Thyroid gland (tissue), 4 donors: ENCODE measurements around the gene DNAJC1. TPM values are rescaled to one million over a fixed set of nuclear protein-coding genes. Genes with fewer than 3 reads are reported as not detected.

Source experiments
- DNase-seq, 2 donors: peaks; one replicate each; pipeline ENCODE4 v3.0.0-alpha.2; 2019
- H3K27ac ChIP-seq, 3 donors: fragments of 200-600 bp; sonication (generic); 1 replicate in 2 of 3; 2 replicates in 1 of 3; pipeline ENCODE4 v1.5.1; 2016 to 2019; ENCODE audit warnings: mild to moderate bottlenecking in 1 of 3, moderate library complexity in 1 of 3
- H3K27me3 ChIP-seq: fragments of 200-600 bp; sonication (generic); one replicate; pipeline ENCODE4 v1.5.1; 2019
- H3K36me3 ChIP-seq, 2 donors: fragments of 200-600 bp; sonication (generic); one replicate each; pipeline ENCODE4 v1.5.1; 2016 to 2019
- H3K4me1 ChIP-seq, 2 donors: fragments of 200-600 bp; sonication (generic); one replicate each; pipeline ENCODE4 v1.5.1; 2017 to 2019
- H3K4me3 ChIP-seq, 3 donors: fragments of 200-600 bp; sonication (generic); replicated peaks in 1 of 3; 1 replicate in 2 of 3; 2 replicates in 1 of 3; pipeline ENCODE4 v1.5.1; 2016; ENCODE audit warnings: mild to moderate bottlenecking in 1 of 3
- H3K9me3 ChIP-seq: fragments of 200-600 bp; sonication (generic); one replicate; pipeline ENCODE4 v1.5.1; 2017
- POLR2A ChIP-seq, 2 donors: fragments of 450-650 bp; IDR thresholded peaks; one replicate each; pipeline ENCODE4 v1.6.1; 2017; ENCODE audit warnings: antibody characterized with exemption in 2 of 2, mild to moderate bottlenecking in 2 of 2, moderate library complexity in 1 of 2
- WGBS, 2 donors: methylation state at CpG; one replicate each; pipeline ENCODE4 v1.1.5; 2017; 5-methylcytosine and 5-hydroxymethylcytosine counted together
- intact Hi-C: fragments of 100-400 bp; cut with DNase I; formaldehyde crosslinking; loops from one replicate; pipeline ENCODE4 v1.15.1; 2023
- small RNA-seq: library from RNA; depleted of rRNA; stranded (forward); fragments of <200 nt; gene quantifications from one replicate; pipeline ENCODE3, GENCODE V24; 2016
- total RNA-seq, 4 donors: library from RNA; depleted of rRNA; stranded (reverse); fragments of >200 nt; gene quantifications; one replicate each; pipeline ENCODE4 v1.2.3, GENCODE V29; 2016
- TF ChIP-seq, protein P1 (sequence below), 6 experiments: fragments of 200-600 bp in 3 of 6; fragments of 450-650 bp in 3 of 6; sonication (generic) in 3 of 6; IDR thresholded peaks; one replicate each; pipeline ENCODE4 v1.5.1; 2016 to 2019; ENCODE audit warnings: antibody characterized with exemption in 6 of 6, mild to moderate bottlenecking in 2 of 6, inconsistent platforms in 1 of 6, moderate library complexity in 1 of 6

Gene DNAJC1
- total RNA-seq, 4 donors from 2014 or later, result 73.4 to 157 (median 95.6) TPM

DNA sequence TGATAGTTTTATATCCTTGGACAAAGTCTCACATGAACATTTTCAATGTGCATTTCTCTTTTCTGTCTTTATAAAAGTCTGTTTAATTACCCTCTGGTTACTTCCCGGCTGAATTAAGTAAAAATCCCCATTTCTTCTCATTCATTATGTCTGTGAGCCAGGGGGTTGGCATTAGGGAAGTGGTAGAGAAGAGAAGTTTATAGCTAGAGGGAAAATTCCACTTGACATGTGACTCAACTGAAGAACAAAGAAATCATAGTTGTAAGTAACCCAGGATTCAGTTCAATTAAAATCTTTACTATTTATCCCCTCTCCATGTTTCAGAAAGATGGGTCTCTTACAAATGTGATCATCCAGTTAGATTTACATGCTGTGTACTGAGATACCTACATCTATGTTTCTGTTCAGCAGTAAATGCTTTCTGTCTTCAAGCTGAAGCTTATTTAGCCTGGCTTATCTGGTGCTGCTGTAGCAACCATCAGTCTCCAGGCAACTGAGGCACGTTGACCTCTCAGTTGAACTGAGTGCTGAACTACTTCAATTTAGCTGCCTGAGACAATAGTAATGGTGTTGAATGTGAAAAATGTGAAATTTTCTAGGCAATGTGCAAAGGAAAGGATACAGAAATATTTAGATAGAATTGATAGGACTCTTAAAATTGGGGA is 287.9 kb downstream of the DNAJC1 start:
- intact Hi-C loops, result no loop called here
- Histone ChIP-seq H3K27me3 (no peaks in the 10 kb centered on the region), H3K9me3 (no peaks in the 10 kb centered on the region), H3K4me3 (no peak overlapping the region), H3K27ac (no peak overlapping the region), H3K4me1 (no peaks in the 10 kb centered on the region), H3K36me3 (no peaks in the 10 kb centered on the region)
- DNase-seq, result no peak
- WGBS, 2 donors, result 62 to 67% methylated on average over 2 of the region's 2 CpGs
- no peak for TF ChIP-seq POLR2A (IDR thresholded peaks at IDR 0.05)
- TF ChIP-seq, protein P1, sequence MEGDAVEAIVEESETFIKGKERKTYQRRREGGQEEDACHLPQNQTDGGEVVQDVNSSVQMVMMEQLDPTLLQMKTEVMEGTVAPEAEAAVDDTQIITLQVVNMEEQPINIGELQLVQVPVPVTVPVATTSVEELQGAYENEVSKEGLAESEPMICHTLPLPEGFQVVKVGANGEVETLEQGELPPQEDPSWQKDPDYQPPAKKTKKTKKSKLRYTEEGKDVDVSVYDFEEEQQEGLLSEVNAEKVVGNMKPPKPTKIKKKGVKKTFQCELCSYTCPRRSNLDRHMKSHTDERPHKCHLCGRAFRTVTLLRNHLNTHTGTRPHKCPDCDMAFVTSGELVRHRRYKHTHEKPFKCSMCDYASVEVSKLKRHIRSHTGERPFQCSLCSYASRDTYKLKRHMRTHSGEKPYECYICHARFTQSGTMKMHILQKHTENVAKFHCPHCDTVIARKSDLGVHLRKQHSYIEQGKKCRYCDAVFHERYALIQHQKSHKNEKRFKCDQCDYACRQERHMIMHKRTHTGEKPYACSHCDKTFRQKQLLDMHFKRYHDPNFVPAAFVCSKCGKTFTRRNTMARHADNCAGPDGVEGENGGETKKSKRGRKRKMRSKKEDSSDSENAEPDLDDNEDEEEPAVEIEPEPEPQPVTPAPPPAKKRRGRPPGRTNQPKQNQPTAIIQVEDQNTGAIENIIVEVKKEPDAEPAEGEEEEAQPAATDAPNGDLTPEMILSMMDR (IDR thresholded peaks at IDR 0.05), result no peak

DNA sequence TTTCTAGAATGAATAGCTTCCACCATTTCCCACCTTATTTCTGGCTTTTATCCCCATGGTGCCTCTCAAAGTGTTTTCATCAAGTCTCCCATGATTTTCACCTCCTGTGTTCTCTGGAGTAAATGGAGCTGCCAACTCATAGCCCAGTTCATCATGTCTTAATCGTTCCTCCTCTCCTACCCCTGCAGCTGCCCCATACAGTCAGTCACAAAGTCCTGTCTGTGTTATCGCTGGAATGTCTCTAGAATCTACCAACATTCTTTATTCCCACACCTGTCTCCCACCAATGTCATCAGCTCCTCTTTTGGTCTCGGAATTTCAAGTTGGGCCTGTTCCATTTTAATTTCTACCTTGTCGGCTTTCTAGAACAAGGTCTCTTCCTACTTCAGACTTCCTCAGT is 290.6 kb downstream of the DNAJC1 start:
- Histone ChIP-seq H3K36me3 (no peaks in the 10 kb centered on the region), H3K27ac (no peak overlapping the region), H3K27me3 (no peaks in the 10 kb centered on the region), H3K4me1 (no peaks in the 10 kb centered on the region), H3K4me3 (no peak overlapping the region), H3K9me3 (no peaks in the 10 kb centered on the region)
- intact Hi-C loops, result no loop called here
- 93 to 95% methylated on average over 4 of the region's 4 CpGs for WGBS, 2 donors
- no peak for DNase-seq
- no peak for TF ChIP-seq POLR2A (IDR thresholded peaks at IDR 0.05)
- TF ChIP-seq, protein P1 (IDR thresholded peaks at IDR 0.05), result no peak

DNA sequence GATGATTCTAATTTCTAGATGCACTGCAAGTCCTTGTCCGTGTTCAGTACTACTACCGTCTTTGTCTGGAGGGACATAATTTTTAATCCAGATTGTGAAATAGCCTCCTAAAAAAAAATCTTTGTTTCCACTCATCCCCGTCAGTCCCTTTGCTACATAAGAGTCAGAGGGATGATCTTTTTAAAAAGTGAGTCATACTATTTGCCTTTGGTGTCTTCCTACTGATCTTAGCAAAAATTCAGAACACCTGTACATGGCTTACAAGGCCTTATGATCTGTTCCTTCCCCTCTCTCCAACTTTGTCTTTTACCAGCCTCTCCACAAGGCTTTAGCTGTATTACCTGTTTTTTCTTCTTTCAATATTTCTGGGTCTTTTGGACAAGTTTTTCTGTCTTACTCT is 296.0 kb downstream of the DNAJC1 start:
- no peak for DNase-seq
- Histone ChIP-seq H3K4me1 (no peaks in the 10 kb centered on the region), H3K27ac (no peak overlapping the region), H3K4me3 (no peak overlapping the region), H3K27me3 (no peaks in the 10 kb centered on the region), H3K36me3 (no peaks in the 10 kb centered on the region), H3K9me3 (no peaks in the 10 kb centered on the region)
- intact Hi-C loops, result no loop called here
- WGBS, 2 donors, result 91 to 95% methylated on average over 3 of the region's 3 CpGs
- TF ChIP-seq, protein P1 (IDR thresholded peaks at IDR 0.05), result no peak
- no peak for TF ChIP-seq POLR2A (IDR thresholded peaks at IDR 0.05)

Small RNAs within 50 kb of the gene (small RNA-seq; reads per million reads assigned to genes)
- gene RN7SKP219 (not detected), gene RN7SKP37 (not detected)

Other genes starting within 250 kb of the DNAJC1 start
- not detected for gene EBLN1, start 214.3 kb upstream of the DNAJC1 start, total RNA-seq